Measurements from ENCODE around the gene GPR142.

Gene GPR142

DNA sequence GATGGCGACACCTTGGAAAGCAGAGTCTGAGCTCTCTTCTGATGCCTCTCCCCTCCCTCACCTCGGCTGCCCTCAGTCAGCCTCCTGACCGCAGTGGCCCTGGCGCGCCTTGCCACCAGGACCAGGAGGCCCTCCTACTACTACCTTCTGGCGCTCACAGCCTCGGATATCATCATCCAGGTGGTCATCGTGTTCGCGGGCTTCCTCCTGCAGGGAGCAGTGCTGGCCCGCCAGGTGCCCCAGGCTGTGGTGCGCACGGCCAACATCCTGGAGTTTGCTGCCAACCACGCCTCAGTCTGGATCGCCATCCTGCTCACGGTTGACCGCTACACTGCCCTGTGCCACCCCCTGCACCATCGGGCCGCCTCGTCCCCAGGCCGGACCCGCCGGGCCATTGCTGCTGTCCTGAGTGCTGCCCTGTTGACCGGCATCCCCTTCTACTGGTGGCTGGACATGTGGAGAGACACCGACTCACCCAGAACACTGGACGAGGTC, 4.4 kb downstream of the GPR142 start:
- DNase-seq = no peak

GRCh38 chr17:74372426-74372825, 5.1 kb downstream of the GPR142 start:
- DNase-seq = no peak

DNA sequence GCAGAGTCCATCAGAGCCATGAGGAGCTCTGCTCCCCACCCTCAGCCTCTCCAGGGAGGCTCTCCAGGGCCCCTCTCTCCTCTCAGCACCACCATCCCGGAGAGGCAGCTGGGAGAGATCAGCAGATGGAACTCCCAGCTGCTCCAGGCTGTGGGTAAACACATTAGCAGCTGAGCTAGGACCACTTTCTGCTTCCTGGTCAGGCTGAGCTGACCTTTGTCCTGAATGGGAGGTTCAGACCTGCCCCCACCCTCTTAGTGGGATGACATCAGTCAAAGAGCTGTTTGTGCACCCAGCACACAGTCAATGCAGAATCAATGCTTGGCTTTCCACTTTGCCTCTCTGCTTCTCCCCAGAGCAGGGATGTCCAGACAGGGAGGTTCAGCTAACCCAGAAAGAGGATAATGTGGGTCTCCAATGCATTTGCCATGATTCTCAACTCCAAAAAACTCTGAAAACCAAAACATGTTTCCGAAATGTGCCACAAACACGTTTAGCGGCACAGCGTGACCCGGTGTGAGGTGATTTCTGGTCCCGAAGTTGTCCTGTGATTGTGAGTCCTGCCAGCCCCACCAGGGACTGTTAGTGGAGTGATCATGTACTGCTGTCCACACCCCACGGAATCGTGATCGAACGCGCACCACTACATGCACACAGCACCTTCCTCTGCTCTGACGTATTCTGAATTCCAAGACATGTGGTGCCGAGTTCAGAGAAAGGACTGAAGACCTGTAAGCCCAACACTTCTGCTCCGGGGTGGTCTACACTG, 6.7 kb downstream of the GPR142 start:
- DNase-seq = no peak

DNA sequence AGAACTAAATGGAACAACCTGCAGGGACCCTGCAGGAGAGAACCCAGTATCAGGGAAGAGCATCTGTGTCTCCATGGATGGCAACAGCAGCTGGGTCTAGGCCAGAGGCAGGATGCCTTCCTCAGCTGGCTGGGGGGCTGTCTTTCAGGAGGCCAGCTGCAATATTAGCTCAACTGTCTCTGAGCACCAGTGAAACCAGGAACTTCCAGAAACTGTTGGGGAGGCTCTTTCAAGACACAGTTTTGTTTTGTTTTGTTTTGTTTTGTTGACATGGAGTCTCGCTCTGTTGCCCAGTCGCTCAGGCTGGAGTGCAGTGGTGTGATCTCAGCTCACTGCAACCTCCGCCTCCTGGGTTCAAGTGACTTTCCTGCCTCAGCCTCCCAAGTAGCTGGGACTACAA, 7.6 kb downstream of the GPR142 start:
- DNase-seq = peak; percentile 16 to 38

DNA sequence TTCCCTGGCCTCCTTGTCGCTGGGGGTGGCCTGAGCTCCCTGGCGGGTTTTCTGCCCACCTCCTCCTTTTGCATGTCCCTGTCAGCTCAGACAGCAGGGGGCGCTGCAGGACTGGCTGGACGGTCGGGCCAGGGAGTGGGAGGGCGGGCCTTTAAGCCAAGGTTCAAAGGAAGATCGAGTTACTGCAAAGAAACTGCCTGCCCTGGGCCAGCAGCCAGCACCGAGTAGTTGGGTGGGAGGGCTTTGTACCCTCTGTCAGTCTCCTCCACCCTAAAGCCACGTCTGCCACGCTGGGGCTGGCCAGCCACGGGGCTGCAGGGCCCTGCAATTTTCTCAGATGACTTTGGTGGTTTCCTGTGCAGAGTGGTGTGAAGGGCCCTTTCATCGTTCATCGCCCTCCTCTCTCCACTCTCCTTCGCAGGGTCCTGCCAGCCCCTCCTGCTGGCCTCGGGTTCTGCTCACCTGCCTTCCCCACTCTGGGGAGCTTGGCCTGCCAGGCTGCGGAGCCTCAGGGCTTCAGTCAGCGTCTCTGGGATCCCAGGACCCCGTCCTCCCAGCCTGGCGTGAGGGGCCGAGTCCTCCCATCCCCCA, 12.3 kb downstream of the GPR142 start:
- DNase-seq = peak; percentile 65 to 94

- no peak for DNase-seq
These were observed 13.0 kb downstream of the GPR142 start for GRCh38 chr17:74380086-74380958.

DNA sequence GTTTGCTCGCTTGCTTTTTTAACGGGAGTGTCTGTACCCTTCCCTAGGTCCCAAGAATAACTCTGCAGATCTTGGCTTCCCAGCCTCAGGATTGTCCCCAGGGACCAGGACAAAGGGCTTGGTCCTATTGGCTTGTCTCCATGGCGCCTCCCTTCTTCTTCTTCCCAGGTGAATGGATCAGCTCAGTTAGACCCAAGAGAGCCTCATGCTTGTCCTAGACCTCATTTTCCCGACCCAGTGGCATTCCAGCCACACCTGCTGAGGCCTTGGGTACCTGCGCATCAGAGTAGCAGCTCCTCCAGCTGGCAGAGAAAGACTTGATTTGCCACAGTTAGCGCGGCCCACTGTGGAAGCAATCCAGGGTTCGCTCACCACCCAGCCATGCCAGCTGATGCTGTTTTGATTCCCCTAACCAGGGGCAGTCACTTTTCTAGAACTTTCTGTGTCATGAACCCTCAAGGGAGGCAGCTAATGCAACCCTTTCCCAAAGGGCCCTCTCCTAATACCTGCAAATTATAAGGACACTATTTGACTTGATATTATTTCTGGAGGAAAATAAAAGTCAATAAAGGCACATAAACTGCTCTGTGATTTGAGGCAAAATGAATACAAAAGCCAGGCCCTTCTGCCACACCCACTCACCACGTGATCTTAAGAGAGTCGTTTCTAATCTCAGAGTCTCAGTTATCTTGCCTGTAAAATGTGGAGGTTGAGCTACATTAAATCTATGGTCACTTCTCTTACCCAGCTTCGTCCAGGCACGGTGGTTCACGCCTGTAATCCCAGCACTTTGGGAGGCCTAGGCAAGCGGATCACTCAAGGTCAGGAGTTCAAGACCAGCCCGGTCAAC, 13.9 kb downstream of the GPR142 start:
- no peak for DNase-seq

GRCh38 chr17:74383141-74383540, 15.8 kb downstream of the GPR142 start:
- DNase-seq = no peak

DNA sequence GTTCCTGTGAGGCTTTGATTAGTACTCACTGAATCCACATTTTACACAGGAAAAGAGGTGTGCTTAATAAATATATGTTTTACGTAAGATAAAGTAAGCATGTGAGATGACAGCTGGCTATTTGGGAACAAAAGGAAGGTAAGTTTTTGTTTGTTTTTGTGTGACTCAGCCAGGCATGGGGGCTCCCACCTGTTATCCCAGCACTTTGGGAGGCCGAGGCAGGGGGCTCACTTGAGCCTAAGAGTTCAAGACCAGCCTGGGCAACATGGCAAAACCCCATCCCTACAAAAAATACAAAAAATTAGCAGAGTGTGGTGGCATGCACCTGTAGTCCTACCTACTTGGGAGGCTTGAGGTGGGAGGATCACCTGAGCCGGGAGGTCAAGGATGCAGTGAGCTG, 17.9 kb downstream of the GPR142 start:
- DNase-seq = no peak

DNA sequence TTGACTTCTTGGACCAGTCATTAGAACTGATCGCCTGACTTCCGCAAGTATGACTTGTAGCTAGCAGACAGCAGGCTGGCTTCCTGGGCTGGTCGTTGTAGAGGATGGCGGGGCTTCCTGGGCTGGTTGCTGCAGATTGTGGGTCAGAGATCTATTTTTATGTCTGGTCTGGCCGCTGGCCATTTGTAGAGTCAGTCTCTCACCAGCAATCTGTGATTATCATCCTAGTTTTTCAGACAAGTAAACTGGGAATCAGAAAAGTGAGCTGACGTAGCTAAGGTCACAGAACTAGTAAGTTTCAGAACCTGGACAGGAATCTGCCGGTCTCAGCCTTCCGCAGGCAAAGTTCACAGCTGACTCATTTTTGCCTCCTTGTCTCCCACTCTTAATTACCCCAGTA, 19.1 kb downstream of the GPR142 start:
- DNase-seq = no peak

- no peak for DNase-seq
These were observed 20.3 kb downstream of the GPR142 start for GRCh38 chr17:74387365-74388218.

DNA sequence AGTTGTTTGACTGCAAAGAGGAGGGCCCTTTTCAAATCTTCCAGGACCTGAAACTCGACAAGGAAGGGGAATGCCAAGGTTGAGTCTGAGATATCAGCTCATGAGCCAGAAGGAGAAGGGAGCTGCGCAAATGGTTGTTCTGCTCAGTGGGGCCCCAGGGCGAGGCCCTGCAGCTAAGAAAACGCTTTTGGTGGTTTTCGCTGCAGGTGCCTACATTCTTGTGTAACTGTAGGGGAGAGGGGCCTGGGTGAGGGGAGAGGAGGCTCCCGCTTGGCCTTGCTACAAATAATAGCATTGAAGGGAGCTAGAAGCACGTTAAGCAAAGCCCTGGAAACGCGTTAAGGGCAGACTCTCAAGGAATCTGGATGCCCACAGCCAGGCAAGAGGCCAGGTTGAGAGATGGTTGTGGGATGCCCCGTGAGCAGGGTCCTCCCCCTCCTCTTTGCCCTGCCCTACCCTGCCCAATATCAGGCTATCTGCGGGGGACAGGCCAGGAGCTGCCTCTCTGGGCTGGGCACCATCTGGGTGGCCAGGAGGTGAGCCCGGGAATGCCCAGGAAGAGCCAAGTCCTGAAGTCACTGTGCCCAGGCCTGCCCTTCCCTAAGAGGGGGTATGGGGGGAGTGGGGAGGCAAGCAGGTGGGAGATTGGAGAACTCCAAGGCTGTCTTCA, 21.9 kb downstream of the GPR142 start:
- DNase-seq = no peak

- DNase-seq = no peak
These were observed 22.8 kb downstream of the GPR142 start for GRCh38 chr17:74389937-74390679.

GRCh38 chr17:74390680-74391653, 23.7 kb downstream of the GPR142 start:
- no peak for DNase-seq

GRCh38 chr17:74391771-74392170, 24.5 kb downstream of the GPR142 start:
- peak in 1 of 2 donors; percentile 28 for DNase-seq

- no peak for DNase-seq
These were observed 25.5 kb downstream of the GPR142 start for GRCh38 chr17:74392848-74393247.

DNA sequence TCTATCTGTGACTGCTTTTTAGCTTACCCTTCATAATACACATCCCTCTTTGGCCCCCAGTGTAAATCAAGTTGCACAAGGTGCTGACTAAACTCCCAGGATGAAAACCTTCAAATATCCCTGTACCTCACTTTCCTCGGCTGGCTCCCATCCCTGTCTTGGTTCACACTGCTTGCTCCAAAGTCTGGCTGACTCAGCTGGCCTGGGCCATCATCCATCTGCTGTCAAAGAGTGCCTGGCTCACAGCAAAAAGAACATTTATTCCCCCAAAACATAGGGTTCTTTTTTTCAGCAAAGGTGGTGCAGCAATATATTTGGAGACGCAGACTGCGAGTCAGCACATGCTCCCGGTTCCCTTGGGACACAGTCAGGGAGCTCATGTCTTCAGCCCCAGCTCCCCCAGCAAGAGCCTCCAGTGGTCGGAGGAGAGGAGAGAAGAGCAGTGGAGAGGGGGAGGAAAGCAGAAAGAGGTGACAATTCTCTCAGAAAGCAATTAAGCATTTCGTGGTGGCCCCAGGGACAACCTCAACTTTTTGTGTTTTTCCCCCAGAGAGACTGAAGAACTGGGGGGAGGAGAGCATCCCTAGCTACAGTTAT, 26.1 kb downstream of the GPR142 start:
- DNase-seq = no peak

- no peak for DNase-seq
These were observed 27.1 kb downstream of the GPR142 start for GRCh38 chr17:74394275-74394950.
